ENCODE measurements around the gene COPS2.

The COPS2 gene

DNA sequence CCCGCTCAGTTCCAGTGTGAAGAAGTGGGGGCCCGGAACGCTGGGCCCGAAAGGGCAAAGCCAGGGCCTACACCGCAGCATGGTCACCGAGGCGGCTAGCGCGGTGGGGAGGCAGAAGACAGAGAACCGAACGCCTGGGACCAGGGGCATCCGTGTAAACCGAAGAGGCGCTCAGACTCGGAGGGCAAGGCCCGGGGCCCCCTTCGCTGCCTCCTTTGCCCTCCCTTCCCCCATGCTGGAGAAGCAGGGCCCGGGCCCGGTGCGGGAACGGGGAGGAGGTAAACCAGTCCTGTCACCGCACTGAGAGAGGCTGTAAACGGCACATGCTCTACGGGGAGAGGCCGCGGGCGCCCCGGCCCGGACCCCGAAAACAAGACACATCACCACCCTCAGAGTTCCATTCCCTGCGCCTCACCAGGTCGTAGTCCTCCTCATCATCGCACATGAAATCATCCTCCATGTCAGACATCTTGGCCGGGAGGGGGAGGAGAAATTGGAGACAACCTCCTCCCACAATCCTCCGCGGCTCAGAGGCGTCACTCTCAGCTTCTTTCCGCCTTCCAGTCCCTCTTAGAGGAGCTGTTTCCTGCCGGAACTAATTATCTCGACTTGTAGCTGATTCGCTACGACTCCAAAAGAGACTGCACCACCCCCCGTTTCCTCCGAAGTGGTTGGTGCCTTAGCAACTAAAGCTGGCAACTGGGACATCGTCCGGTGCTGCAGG is at the start of gene COPS2:
Gene COPS2, minus strand, starts transcription at position 490 of the 724 bp plus-strand sequence. Its CDS starts 21 bp downstream, at position 469.
- H3K27me3 ChIP-seq: no peaks in the 10 kb centered on the region
- H3K27ac ChIP-seq: peak within 1 kb of the TSS; percentile 93
- H3K4me1 ChIP-seq: peaks cover 0 to 42% (median 5%) of the 10 kb centered on the region in 4 donors
- peak; percentile 94 to 96 for DNase-seq
- H3K36me3 ChIP-seq: no peaks in the 10 kb centered on the region
- H3K4me3 ChIP-seq: peak within 1 kb of the TSS; percentile 91 to 95
- no peak for TF ChIP-seq CTCF (IDR thresholded peaks at IDR 0.05)
- intact Hi-C loops (cut with DNase I; ENCODE audit: low total_unique reads): no loop called here
- no peaks in the 10 kb centered on the region for H3K9me3 ChIP-seq

DNA sequence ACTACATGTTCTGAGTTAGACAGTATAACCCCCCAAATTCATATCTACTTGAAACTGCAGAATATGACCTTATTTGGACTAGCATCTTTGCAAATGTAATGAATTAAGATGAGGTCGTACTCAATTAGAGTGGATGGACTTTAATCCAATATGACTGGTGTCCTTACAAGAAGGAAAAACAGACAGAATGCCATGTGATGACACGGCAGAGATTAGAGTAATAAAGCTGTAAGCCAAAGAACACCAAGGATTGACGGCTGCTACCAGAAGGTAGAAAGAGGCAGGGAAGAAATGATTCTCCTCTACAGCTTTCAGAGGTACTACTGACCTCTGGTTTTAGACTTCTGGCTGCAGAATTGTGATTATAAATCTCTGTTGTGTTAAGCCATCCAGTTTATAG is 44.9 kb upstream of the COPS2 start:
- no peak for DNase-seq
- Histone ChIP-seq H3K36me3 (peaks cover 0 to 21% (median 16%) of the 10 kb centered on the region in 3 donors), H3K9me3 (no peaks in the 10 kb centered on the region), H3K27ac (no peak overlapping the region), H3K4me3 (no peak overlapping the region), H3K27me3 (no peaks in the 10 kb centered on the region), H3K4me1 (peaks cover 0 to 16% (median 4%) of the 10 kb centered on the region in 4 donors)
- intact Hi-C loops (cut with DNase I; ENCODE audit: low total_unique reads): no loop called here
- no peak for TF ChIP-seq CTCF (IDR thresholded peaks at IDR 0.05)

DNA sequence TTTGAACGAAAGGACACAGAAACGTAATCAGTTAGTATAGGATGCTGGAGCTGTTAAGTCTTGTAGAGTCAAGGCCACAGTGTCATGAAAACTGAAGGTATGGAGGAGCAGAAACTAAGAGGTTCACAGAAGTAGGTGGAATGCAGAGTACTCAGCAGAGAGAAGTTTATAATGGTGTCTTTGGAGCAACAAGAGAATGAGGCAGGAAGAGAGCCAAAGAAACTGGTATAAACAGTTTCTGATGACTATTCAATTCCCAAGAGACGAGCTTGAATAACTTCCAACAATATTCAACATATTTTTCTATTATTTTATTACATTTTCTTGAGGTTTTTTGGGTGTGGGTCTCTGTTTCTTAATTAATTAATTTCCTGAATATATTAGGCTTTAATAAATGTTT is 44.3 kb upstream of the COPS2 start:
- no peak for TF ChIP-seq CTCF (IDR thresholded peaks at IDR 0.05)
- intact Hi-C loops (cut with DNase I; ENCODE audit: low total_unique reads): no loop called here
- H3K27me3 ChIP-seq: no peaks in the 10 kb centered on the region
- no peak overlapping the region for H3K27ac ChIP-seq
- peaks cover 0 to 16% (median 4%) of the 10 kb centered on the region in 4 donors for H3K4me1 ChIP-seq
- H3K36me3 ChIP-seq: peaks cover 0 to 21% (median 16%) of the 10 kb centered on the region in 3 donors
- no peak for DNase-seq
- no peak overlapping the region for H3K4me3 ChIP-seq
- no peaks in the 10 kb centered on the region for H3K9me3 ChIP-seq

- Histone ChIP-seq H3K9me3 (no peaks in the 10 kb centered on the region), H3K4me3 (no peak overlapping the region), H3K4me1 (peaks cover 0 to 16% (median 4%) of the 10 kb centered on the region in 4 donors), H3K27me3 (no peaks in the 10 kb centered on the region), H3K36me3 (peaks cover 0 to 3% (median 0%) of the 10 kb centered on the region in 3 donors), H3K27ac (no peak overlapping the region)
- intact Hi-C loops (cut with DNase I; ENCODE audit: low total_unique reads): no loop called here
- DNase-seq: no peak
- TF ChIP-seq CTCF (IDR thresholded peaks at IDR 0.05): no peak
These were observed 41.5 kb upstream of the COPS2 start for GRCh38 chr15:49196856-49197255.

DNA sequence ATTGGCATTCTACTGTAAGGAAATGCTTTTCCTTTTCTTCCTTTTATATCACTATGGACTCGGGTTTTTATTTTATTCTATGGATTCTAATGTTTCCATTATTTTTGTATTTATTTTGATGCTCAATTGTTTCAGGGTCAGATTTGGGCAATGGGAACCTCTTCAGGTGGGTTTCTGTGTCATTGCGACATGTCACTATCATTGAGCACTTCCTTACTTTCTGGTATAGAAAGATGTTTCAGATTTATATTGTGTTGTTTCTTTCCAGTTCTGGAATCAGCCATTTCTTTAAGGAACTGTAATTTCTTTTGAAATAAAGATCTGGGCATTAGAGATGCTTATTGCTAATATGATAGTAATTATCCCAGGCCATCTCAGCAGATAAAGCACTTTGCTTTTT is 36.5 kb upstream of the COPS2 start:
- no peak for DNase-seq
- Histone ChIP-seq H3K27ac (no peak overlapping the region), H3K27me3 (no peaks in the 10 kb centered on the region), H3K4me3 (no peak overlapping the region), H3K36me3 (no peaks in the 10 kb centered on the region), H3K9me3 (no peaks in the 10 kb centered on the region), H3K4me1 (no peaks in the 10 kb centered on the region)
- intact Hi-C loops (cut with DNase I; ENCODE audit: low total_unique reads): no loop called here
- no peak for TF ChIP-seq CTCF (IDR thresholded peaks at IDR 0.05)

All from tibial artery (tissue), 4 donors.